GM12878 (cell line): ENCODE data around the gene LRR1. TPM values are rescaled to one million over a fixed set of nuclear protein-coding genes. Genes with fewer than 3 reads are reported as not detected.

ENCODE experiments used
- ATAC-seq: fragments of 200-7000 bp; cut with Tn5 transposase; 3 replicates; pipeline ENCODE4 v1.9.1; 2020; ENCODE audit warnings: mild to moderate bottlenecking, moderate library complexity
- BruUV-seq: library from RNA; stranded (reverse); fragments of 400-500 nt; replicated peaks from 2 replicates; lab custom pipeline; 2021; lab: Mats Ljungman, UMichigan
- CTCF ChIA-PET: fragments of 300-600 bp; sonication (Branson Sonifier 250); formaldehyde crosslinking; extraction: SDS; loops from one replicate; lab custom pipeline; 2021; ENCODE audit warnings: inconsistent platforms; lab: Yijun Ruan, JAX
- POLR2A ChIA-PET: fragments of 350-600 bp; formaldehyde crosslinking; extraction: SDS; loops from one replicate; lab custom pipeline; 2021; ENCODE audit warnings: inconsistent platforms; lab: Charles Lee
- RAD21 ChIA-PET: fragments of 300-600 bp; sonication (Branson Sonifier 250); formaldehyde crosslinking; loops from one replicate; lab custom pipeline; 2023; ENCODE audit warnings: antibody characterized with exemption; ENCODE audit not compliant: unreplicated experiment; lab: Charles Lee
- SMC1A ChIA-PET: fragments of 300-600 bp; sonication (Branson Sonifier 250); formaldehyde crosslinking; loops from one replicate; lab custom pipeline; 2023; ENCODE audit not compliant: unreplicated experiment, uncharacterized antibody; lab: Charles Lee
- DNase-seq: peaks from one replicate; pipeline ENCODE4 v3.0.0-alpha.2; 2011; ENCODE audit warnings: low read depth, low spot score
- FAIRE-seq: peaks from 3 replicates; lab custom pipeline; 2011; peaks lifted over from hg19 to GRCh38; lab: Jason Lieb, UNC
- H2AFZ ChIP-seq: 2 replicates; pipeline ENCODE4 v1.6.0; 2011; ENCODE audit warnings: low read depth, low read length, control low read depth; ENCODE audit not compliant: control insufficient read depth
- H3K27ac ChIP-seq: 2 replicates; pipeline ENCODE4 v1.5.1; 2011; ENCODE audit warnings: control low read depth; ENCODE audit not compliant: control insufficient read depth, insufficient read depth
- H3K27me3 ChIP-seq, 2 experiments: replicated peaks in 1 of 2; 2 replicates each; pipeline versions ENCODE4 v1.6.0 to v1.6.1; 2011; ENCODE audit warnings: low read length in 1 of 2; ENCODE audit not compliant: control insufficient read depth in 2 of 2, insufficient read depth in 2 of 2
- H3K36me3 ChIP-seq, 2 experiments: 2 replicates each; pipeline ENCODE4 v1.5.1; 2011; ENCODE audit warnings: low read length in 1 of 2; ENCODE audit not compliant: control insufficient read depth in 2 of 2, insufficient read depth in 2 of 2
- H3K4me1 ChIP-seq: 2 replicates; pipeline ENCODE4 v1.6.1; 2011; ENCODE audit warnings: mild to moderate bottlenecking, low read length, moderate library complexity, mixed read lengths; ENCODE audit not compliant: control insufficient read depth, insufficient read depth
- H3K4me2 ChIP-seq: 2 replicates; pipeline ENCODE4 v1.6.0; 2011; ENCODE audit warnings: control low read depth; ENCODE audit not compliant: control insufficient read depth, insufficient read depth
- H3K4me3 ChIP-seq: fragments of 200-600 bp; sonication (generic); 2 replicates; pipeline ENCODE4 v1.5.1; 2016
- H3K79me2 ChIP-seq: 2 replicates; pipeline ENCODE4 v1.6.0; 2011; ENCODE audit warnings: low read length; ENCODE audit not compliant: control insufficient read depth, insufficient read depth
- H3K9ac ChIP-seq: 2 replicates; pipeline ENCODE4 v1.8.0; 2011; ENCODE audit warnings: low read length, control low read depth, mixed read lengths; ENCODE audit not compliant: control insufficient read depth, insufficient read depth
- H3K9me3 ChIP-seq: replicated peaks from 3 replicates; pipeline ENCODE4 v1.5.1; 2011; ENCODE audit warnings: mild to moderate bottlenecking, low read length; ENCODE audit not compliant: control insufficient read depth, insufficient read depth
- H4K20me1 ChIP-seq: 2 replicates; pipeline ENCODE4 v1.6.0; 2011; ENCODE audit not compliant: control insufficient read depth, insufficient read depth
- CREB1 ChIP-seq: IDR thresholded peaks from 2 replicates; pipeline ENCODE4 v1.6.1; 2012; ENCODE audit warnings: low read depth, mild to moderate bottlenecking, inconsistent platforms
- E2F4 ChIP-seq: IDR thresholded peaks from 2 replicates; pipeline ENCODE4 v1.6.1; 2012; ENCODE audit warnings: low read depth, low read length, improper control_type of control experiment
- EP300 ChIP-seq, 2 experiments: fragments of 150-350 bp in 1 of 2; IDR thresholded peaks; 2 replicates each; pipeline ENCODE4 v1.6.1; 2011 to 2012; ENCODE audit warnings: low read depth in 2 of 2, low read length in 2 of 2, borderline replicate concordance in 1 of 2, improper control_type of control experiment in 1 of 2, inconsistent platforms in 1 of 2; ENCODE audit not compliant: control insufficient read depth in 1 of 2
- IKZF2 ChIP-seq, 2 experiments: fragments of 450-650 bp; IDR thresholded peaks; 2 replicates each; pipeline ENCODE4 v1.6.1; 2017; ENCODE audit warnings: mild to moderate bottlenecking in 2 of 2, moderate library complexity in 2 of 2
- IRF4 ChIP-seq: IDR thresholded peaks from 2 replicates; pipeline ENCODE4 v1.6.1; 2011; ENCODE audit warnings: low read depth, low read length
- KAT2A ChIP-seq: conservative IDR thresholded peaks from 2 replicates; pipeline ENCODE4 v1.6.1; 2011; ENCODE audit warnings: low read depth, low read length; ENCODE audit not compliant: control insufficient read depth
- MLLT1 ChIP-seq: fragments of 450-650 bp; IDR thresholded peaks from 2 replicates; pipeline ENCODE4 v1.6.1; 2016; ENCODE audit warnings: mild to moderate bottlenecking
- NFXL1 ChIP-seq: fragments of 450-650 bp; IDR thresholded peaks from 2 replicates; pipeline ENCODE4 v1.6.1; 2017; ENCODE audit warnings: antibody characterized with exemption, mild to moderate bottlenecking, borderline replicate concordance
- NFYA ChIP-seq: IDR thresholded peaks from 2 replicates; pipeline ENCODE4 v1.6.1; 2011; ENCODE audit warnings: low read depth, mild to moderate bottlenecking, low read length, improper control_type of control experiment, borderline replicate concordance
- NRF1 ChIP-seq: conservative IDR thresholded peaks from 2 replicates; pipeline ENCODE4 v1.6.1; 2011; ENCODE audit warnings: mild to moderate bottlenecking, low read depth, low read length, improper control_type of control experiment
- POU2F2 ChIP-seq: IDR thresholded peaks from 3 replicates; pipeline ENCODE4 v1.6.1; 2011; ENCODE audit warnings: low read depth, mild to moderate bottlenecking, low read length, borderline replicate concordance
- RAD21 ChIP-seq: IDR thresholded peaks from 2 replicates; pipeline ENCODE4 v1.6.1; 2011; ENCODE audit warnings: mild to moderate bottlenecking, low read depth, low read length, moderate library complexity; ENCODE audit not compliant: insufficient read depth
- TAF1 ChIP-seq: IDR thresholded peaks from 2 replicates; pipeline ENCODE4 v1.6.1; 2011; ENCODE audit warnings: mild to moderate bottlenecking, low read depth, low read length, borderline replicate concordance
- ZNF622 ChIP-seq: fragments of 450-650 bp; IDR thresholded peaks from 2 replicates; pipeline ENCODE4 v1.6.1; 2017; ENCODE audit warnings: mild to moderate bottlenecking, inconsistent platforms
- WGBS: methylation state at CpG from one replicate; pipeline ENCODE4 v1.1.6; 2016; ENCODE audit warnings: low lambda C conversion rate; ENCODE audit not compliant: insufficient replicate concordance, insufficient coverage; ENCODE audit errors: missing lambda C conversion rate; 5-methylcytosine and 5-hydroxymethylcytosine counted together
- in situ Hi-C: fragments of 300-500 bp; cut with MboI; formaldehyde crosslinking; loops from 9 replicates; pipeline ENCODE4 v1.14.3; 2018; ENCODE audit warnings: mixed read lengths
- intact Hi-C: fragments of 100-400 bp; cut with micrococcal nuclease; formaldehyde crosslinking; loops from one replicate; pipeline ENCODE4 v1.14.2; 2022; ENCODE audit not compliant: unreplicated experiment
- polyA plus RNA-seq, 11 experiments: library from polyadenylated mRNA; depleted of rRNA in 4 of 11; unstranded in 6 of 11; stranded (reverse) in 5 of 11; fragments of >200 nt; fragmentation: Nextera tagmentation in 4 of 11; fragmentation: Illumina TruSeq in 1 of 11; extraction: Ambion mirVana in 4 of 11; extraction: Trizol in 1 of 11; gene quantifications; 1 replicate in 1 of 11; 2 replicates in 10 of 11; pipeline versions ENCODE4 v1.2.1 to v1.2.3, GENCODE V29; 2011 to 2016; ENCODE audit warnings: inconsistent platforms in 2 of 11, missing spikeins in 2 of 11, low read depth in 1 of 11
- total RNA-seq, 4 experiments: library from RNA; depleted of rRNA in 3 of 4; stranded (reverse); fragments of >200 nt in 3 of 4; fragmentation: Illumina TruSeq in 1 of 4; extraction: Trizol in 1 of 4; gene quantifications; 2 replicates each; pipeline versions ENCODE4 v1.2.1 to v1.2.3, GENCODE V29; 2013 to 2021
- TF ChIP-seq, protein P1 (sequence below): fragments of 150-350 bp; IDR thresholded peaks from 2 replicates; pipeline ENCODE4 v1.6.1; 2014; ENCODE audit warnings: mild to moderate bottlenecking, low read depth, low read length
- TF ChIP-seq, protein P2 (sequence below): fragments of 450-650 bp; IDR thresholded peaks from 2 replicates; pipeline ENCODE4 v1.6.1; 2014; ENCODE audit warnings: mild to moderate bottlenecking

LRR1 gene
- total and polyA plus RNA-seq, 10 of the 15 experiments (the other 5 are each of a cell fraction or from before 2014, with no cell fraction given) = 36.9 to 110 (median 53.1) TPM

DNA sequence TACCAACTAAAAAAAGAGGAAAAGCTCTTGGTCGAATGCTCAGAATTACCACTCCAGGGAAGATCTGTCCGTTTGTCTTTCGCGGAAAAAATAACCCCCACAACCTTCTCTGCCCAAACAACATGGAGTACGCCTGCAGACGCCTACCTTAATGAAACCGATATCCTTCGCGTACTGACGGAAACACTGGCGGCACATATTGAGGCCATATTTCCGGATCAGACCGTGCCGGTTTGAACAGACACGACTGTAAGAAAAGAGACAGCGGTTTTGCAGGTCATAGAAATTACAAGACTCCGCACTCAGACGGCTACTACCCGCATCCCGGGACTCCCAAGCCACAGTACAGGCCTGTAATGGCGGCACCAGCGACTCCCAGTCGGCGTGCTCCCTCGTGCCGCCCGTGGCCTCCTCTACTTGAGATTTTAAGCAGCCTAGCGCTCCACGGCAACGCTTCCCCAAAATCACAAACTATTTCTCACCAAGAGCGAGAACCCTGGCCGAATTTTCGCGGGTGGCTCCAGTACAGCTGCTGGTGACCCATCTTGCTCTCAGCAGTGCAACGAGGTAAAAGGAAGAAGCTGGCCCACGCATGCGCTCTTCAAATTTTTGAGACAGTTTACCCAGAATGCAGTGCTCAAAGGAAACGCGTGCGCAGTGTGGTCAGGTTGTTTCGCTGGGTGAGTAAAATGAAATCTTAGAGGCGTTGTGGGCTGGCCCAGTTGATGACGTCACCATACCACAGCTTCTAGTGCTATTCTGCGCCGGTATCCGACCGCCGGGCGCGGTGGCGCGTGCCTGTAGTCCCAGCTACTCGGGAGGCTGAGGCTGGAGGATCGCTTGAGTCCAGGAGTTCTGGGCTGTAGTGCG is 12.7 kb upstream of the LRR1 start, which contains the start of gene RPS29:
Gene RPS29 (minus strand): TSS at position 578 of the 870 bp plus-strand sequence. CDS start 34 bp downstream, at position 544.
- peak; percentile 99 for DNase-seq
- peak within 1 kb of the TSS; percentile 77 for H2AFZ ChIP-seq
- H3K4me2 ChIP-seq = peak within 1 kb of the TSS; percentile 76
- RAD21 ChIA-PET = interaction anchor here (0.7 to 4.2 kb wide), 10 partner anchors 10 to 277 kb away, joined by 3 to 27 read pairs (median 10); partner anchors contain the start of genes LRR1, MGAT2 and RPL36AL
- peaks cover 4% of the 10 kb centered on the region; the same call in 1 of the 2 replicates for H4K20me1 ChIP-seq
- POLR2A ChIA-PET = interaction anchor here (0.6 to 5.4 kb wide), 13 partner anchors 11 to 290 kb away, joined by 3 to 62 read pairs (median 5); partner anchors contain the start of genes KLHDC2, LRR1, MGAT2 and RPL36AL
- peak; percentile 97 for FAIRE-seq
- intact Hi-C loops = loop anchor here (1.0 to 5.0 kb wide), 4 partner anchors 12 to 124 kb away; partner anchors contain the start of genes DNAAF2, LRR1, MGAT2 and RPL36AL
- H3K27me3 ChIP-seq = no peaks in the 10 kb centered on the region
- peak within 1 kb of the TSS; percentile 99 for H3K27ac ChIP-seq
- ATAC-seq = peak; percentile 84
- H3K4me1 ChIP-seq = no peaks in the 10 kb centered on the region
- peaks cover 52% of the 10 kb centered on the region for H3K79me2 ChIP-seq
- H3K9ac ChIP-seq = peak within 1 kb of the TSS; percentile 99
- under 1% methylated on average over 54 of the region's 55 CpGs for WGBS
- H3K36me3 ChIP-seq = peaks cover 2 to 13% of the 10 kb centered on the region in 2 experiments; a peak in 2 of 4 replicates
- BruUV-seq = no TSS peak
- CTCF ChIA-PET = interaction anchor here (0.6 to 5.6 kb wide), 16 partner anchors 11 to 1064 kb away, joined by 3 to 75 read pairs (median 4); partner anchors contain the start of genes LRR1, MGAT2, POLE2 and RPL36AL
- in situ Hi-C loops = no loop called here
- H3K4me3 ChIP-seq = peak within 1 kb of the TSS; percentile 90
- SMC1A ChIA-PET = interaction anchor here (0.8 to 2.8 kb wide), 13 partner anchors 9 to 266 kb away, joined by 3 to 12 read pairs (median 5); partner anchors contain the start of genes LRR1, MGAT2, NEMF and RPL36AL
- no peaks in the 10 kb centered on the region for H3K9me3 ChIP-seq
- TF ChIP-seq NFXL1 (no peak), NRF1 (peak; percentile 88), MLLT1 (peak; percentile 65; the same call in 1 of the 2 replicates), TAF1 (peak; percentile 95), ZNF622 (no peak), NFYA (no peak), POU2F2 (peak; percentile 57; the same call in 1 of the 3 replicates), IKZF2 (IDR thresholded peaks at IDR 0.05) (peak; percentile 89 to 94; a peak in 3 of 4 replicates), EP300 (IDR thresholded peaks at IDR 0.05; ENCODE audit: borderline replicate concordance in 1 of 2, control insufficient read depth in 1 of 2, low read depth in 2 of 2, low read length in 2 of 2) (no peak; a peak in 1 of 4 replicates), KAT2A (no peak), IRF4 (no peak), CREB1 (peak; percentile 94), RAD21 (no peak), E2F4 (no peak)
- TF ChIP-seq, protein P1, sequence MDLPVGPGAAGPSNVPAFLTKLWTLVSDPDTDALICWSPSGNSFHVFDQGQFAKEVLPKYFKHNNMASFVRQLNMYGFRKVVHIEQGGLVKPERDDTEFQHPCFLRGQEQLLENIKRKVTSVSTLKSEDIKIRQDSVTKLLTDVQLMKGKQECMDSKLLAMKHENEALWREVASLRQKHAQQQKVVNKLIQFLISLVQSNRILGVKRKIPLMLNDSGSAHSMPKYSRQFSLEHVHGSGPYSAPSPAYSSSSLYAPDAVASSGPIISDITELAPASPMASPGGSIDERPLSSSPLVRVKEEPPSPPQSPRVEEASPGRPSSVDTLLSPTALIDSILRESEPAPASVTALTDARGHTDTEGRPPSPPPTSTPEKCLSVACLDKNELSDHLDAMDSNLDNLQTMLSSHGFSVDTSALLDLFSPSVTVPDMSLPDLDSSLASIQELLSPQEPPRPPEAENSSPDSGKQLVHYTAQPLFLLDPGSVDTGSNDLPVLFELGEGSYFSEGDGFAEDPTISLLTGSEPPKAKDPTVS = no peak
- TF ChIP-seq, protein P2, sequence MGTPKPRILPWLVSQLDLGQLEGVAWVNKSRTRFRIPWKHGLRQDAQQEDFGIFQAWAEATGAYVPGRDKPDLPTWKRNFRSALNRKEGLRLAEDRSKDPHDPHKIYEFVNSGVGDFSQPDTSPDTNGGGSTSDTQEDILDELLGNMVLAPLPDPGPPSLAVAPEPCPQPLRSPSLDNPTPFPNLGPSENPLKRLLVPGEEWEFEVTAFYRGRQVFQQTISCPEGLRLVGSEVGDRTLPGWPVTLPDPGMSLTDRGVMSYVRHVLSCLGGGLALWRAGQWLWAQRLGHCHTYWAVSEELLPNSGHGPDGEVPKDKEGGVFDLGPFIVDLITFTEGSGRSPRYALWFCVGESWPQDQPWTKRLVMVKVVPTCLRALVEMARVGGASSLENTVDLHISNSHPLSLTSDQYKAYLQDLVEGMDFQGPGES = no peak
